ENCODE data around the gene NXPH4.

NXPH4 gene

GRCh38 chr12:57201219-57201618 is 15.4 kb upstream of the NXPH4 start:
- peaks cover 80 to 88% of the 10 kb centered on the region in 2 donors for H3K36me3 ChIP-seq (ENCODE audit: control insufficient read depth in 2 of 2, insufficient read depth in 2 of 2, low read length in 2 of 2)
- no peak overlapping the region for H3K4me3 ChIP-seq (ENCODE audit: low read length in 2 of 2)
- H3K27ac ChIP-seq (ENCODE audit: low read depth in 2 of 2, low read length in 2 of 2), result no peak overlapping the region
- no peaks in the 10 kb centered on the region for H3K4me1 ChIP-seq (ENCODE audit: control insufficient read depth in 2 of 2, insufficient read depth in 2 of 2, low read length in 2 of 2)
- H3K9me3 ChIP-seq (ENCODE audit: control insufficient read depth in 2 of 2, low read length in 2 of 2), result no peaks in the 10 kb centered on the region
- no peaks in the 10 kb centered on the region for H3K27me3 ChIP-seq (ENCODE audit: control insufficient read depth in 2 of 2, insufficient read depth in 2 of 2, low read length in 2 of 2)
- H3K9ac ChIP-seq (ENCODE audit: low read depth in 1 of 2, low read length in 2 of 2), result no peak overlapping the region

DNA sequence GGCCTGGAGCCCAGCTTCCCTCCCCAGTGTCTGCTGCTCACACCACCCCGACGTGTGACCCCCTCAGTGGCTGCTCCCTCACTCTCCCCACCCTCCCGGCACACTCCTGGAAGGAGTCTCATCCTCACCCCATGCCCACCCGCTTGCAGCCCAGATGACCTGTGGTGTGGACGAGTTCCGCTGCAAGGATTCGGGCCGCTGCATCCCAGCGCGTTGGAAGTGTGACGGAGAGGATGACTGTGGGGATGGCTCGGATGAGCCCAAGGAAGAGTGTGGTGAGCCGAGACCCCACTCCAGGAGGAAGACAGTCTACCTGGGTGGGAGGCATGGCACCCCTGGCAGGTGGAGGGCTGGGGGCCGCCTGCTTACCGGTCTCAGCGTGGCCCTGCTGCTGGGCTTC is 15.0 kb upstream of the NXPH4 start:
- Histone ChIP-seq H3K27ac (ENCODE audit: low read depth in 2 of 2, low read length in 2 of 2) (no peak overlapping the region), H3K9ac (ENCODE audit: low read depth in 1 of 2, low read length in 2 of 2) (no peak overlapping the region), H3K36me3 (ENCODE audit: control insufficient read depth in 2 of 2, insufficient read depth in 2 of 2, low read length in 2 of 2) (peaks cover 82 to 88% of the 10 kb centered on the region in 2 donors), H3K4me1 (ENCODE audit: control insufficient read depth in 2 of 2, insufficient read depth in 2 of 2, low read length in 2 of 2) (no peaks in the 10 kb centered on the region), H3K4me3 (ENCODE audit: low read length in 2 of 2) (no peak overlapping the region), H3K9me3 (ENCODE audit: control insufficient read depth in 2 of 2, low read length in 2 of 2) (no peaks in the 10 kb centered on the region), H3K27me3 (ENCODE audit: control insufficient read depth in 2 of 2, insufficient read depth in 2 of 2, low read length in 2 of 2) (no peaks in the 10 kb centered on the region)

- peaks cover 77 to 83% of the 10 kb centered on the region in 2 donors for H3K36me3 ChIP-seq (ENCODE audit: control insufficient read depth in 2 of 2, insufficient read depth in 2 of 2, low read length in 2 of 2)
- no peak overlapping the region for H3K9ac ChIP-seq (ENCODE audit: low read depth in 1 of 2, low read length in 2 of 2)
- H3K27ac ChIP-seq (ENCODE audit: low read depth in 2 of 2, low read length in 2 of 2), result no peak overlapping the region
- no peaks in the 10 kb centered on the region for H3K4me1 ChIP-seq (ENCODE audit: control insufficient read depth in 2 of 2, insufficient read depth in 2 of 2, low read length in 2 of 2)
- no peaks in the 10 kb centered on the region for H3K9me3 ChIP-seq (ENCODE audit: control insufficient read depth in 2 of 2, low read length in 2 of 2)
- H3K27me3 ChIP-seq (ENCODE audit: control insufficient read depth in 2 of 2, insufficient read depth in 2 of 2, low read length in 2 of 2), result no peaks in the 10 kb centered on the region
- H3K4me3 ChIP-seq (ENCODE audit: low read length in 2 of 2), result no peak overlapping the region
Observed at GRCh38 chr12:57202321-57202720, 14.3 kb upstream of the NXPH4 start.

DNA sequence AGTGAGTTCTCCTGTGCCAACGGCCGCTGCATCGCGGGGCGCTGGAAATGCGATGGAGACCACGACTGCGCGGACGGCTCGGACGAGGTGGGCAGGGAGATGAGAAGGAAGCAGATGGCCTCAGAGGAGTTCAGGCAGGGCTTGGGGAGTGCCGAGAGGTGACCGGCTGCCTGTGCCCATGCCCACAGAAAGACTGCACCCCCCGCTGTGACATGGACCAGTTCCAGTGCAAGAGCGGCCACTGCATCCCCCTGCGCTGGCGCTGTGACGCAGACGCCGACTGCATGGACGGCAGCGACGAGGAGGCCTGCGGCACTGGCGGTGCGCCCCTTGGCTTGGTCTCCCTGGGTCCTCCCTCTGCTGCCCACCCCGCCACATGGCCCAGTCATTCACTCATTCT is 13.4 kb upstream of the NXPH4 start:
- Histone ChIP-seq H3K36me3 (ENCODE audit: control insufficient read depth in 2 of 2, insufficient read depth in 2 of 2, low read length in 2 of 2) (peaks cover 72 to 81% of the 10 kb centered on the region in 2 donors), H3K27me3 (ENCODE audit: control insufficient read depth in 2 of 2, insufficient read depth in 2 of 2, low read length in 2 of 2) (no peaks in the 10 kb centered on the region), H3K4me1 (ENCODE audit: control insufficient read depth in 2 of 2, insufficient read depth in 2 of 2, low read length in 2 of 2) (no peaks in the 10 kb centered on the region), H3K9me3 (ENCODE audit: control insufficient read depth in 2 of 2, low read length in 2 of 2) (no peaks in the 10 kb centered on the region), H3K9ac (ENCODE audit: low read depth in 1 of 2, low read length in 2 of 2) (no peak overlapping the region), H3K4me3 (ENCODE audit: low read length in 2 of 2) (no peak overlapping the region), H3K27ac (ENCODE audit: low read depth in 2 of 2, low read length in 2 of 2) (no peak overlapping the region)

- H3K27me3 ChIP-seq (ENCODE audit: control insufficient read depth in 2 of 2, insufficient read depth in 2 of 2, low read length in 2 of 2), result no peaks in the 10 kb centered on the region
- H3K9ac ChIP-seq (ENCODE audit: low read depth in 1 of 2, low read length in 2 of 2), result no peak overlapping the region
- H3K36me3 ChIP-seq (ENCODE audit: control insufficient read depth in 2 of 2, insufficient read depth in 2 of 2, low read length in 2 of 2), result peaks cover 69 to 80% of the 10 kb centered on the region in 2 donors
- H3K4me1 ChIP-seq (ENCODE audit: control insufficient read depth in 2 of 2, insufficient read depth in 2 of 2, low read length in 2 of 2), result no peaks in the 10 kb centered on the region
- H3K9me3 ChIP-seq (ENCODE audit: control insufficient read depth in 2 of 2, low read length in 2 of 2), result no peaks in the 10 kb centered on the region
- no peak overlapping the region for H3K27ac ChIP-seq (ENCODE audit: low read depth in 2 of 2, low read length in 2 of 2)
- H3K4me3 ChIP-seq (ENCODE audit: low read length in 2 of 2), result no peak overlapping the region
Observed at GRCh38 chr12:57203791-57204190, 12.8 kb upstream of the NXPH4 start.

- Histone ChIP-seq H3K36me3 (ENCODE audit: control insufficient read depth in 2 of 2, insufficient read depth in 2 of 2, low read length in 2 of 2) (peaks cover 69 to 79% of the 10 kb centered on the region in 2 donors), H3K9me3 (ENCODE audit: control insufficient read depth in 2 of 2, low read length in 2 of 2) (no peaks in the 10 kb centered on the region), H3K4me1 (ENCODE audit: control insufficient read depth in 2 of 2, insufficient read depth in 2 of 2, low read length in 2 of 2) (no peaks in the 10 kb centered on the region), H3K9ac (ENCODE audit: low read depth in 1 of 2, low read length in 2 of 2) (no peak overlapping the region), H3K27me3 (ENCODE audit: control insufficient read depth in 2 of 2, insufficient read depth in 2 of 2, low read length in 2 of 2) (no peaks in the 10 kb centered on the region), H3K4me3 (ENCODE audit: low read length in 2 of 2) (no peak overlapping the region), H3K27ac (ENCODE audit: low read depth in 2 of 2, low read length in 2 of 2) (no peak overlapping the region)
Observed at GRCh38 chr12:57204454-57204853, 12.1 kb upstream of the NXPH4 start.

DNA sequence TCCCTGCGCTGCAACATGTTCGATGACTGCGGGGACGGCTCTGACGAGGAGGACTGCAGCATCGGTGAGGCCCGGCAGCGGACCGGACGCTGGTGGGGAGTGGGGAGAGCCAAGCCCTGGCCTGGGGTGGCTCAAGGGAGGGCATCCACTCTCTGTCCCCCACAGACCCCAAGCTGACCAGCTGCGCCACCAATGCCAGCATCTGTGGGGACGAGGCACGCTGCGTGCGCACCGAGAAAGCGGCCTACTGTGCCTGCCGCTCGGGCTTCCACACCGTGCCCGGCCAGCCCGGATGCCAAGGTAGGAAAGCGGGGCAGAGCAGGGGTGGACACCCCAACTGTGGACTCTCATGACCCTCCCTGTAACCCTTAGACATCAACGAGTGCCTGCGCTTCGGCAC is 11.4 kb upstream of the NXPH4 start:
- Histone ChIP-seq H3K4me1 (ENCODE audit: control insufficient read depth in 2 of 2, insufficient read depth in 2 of 2, low read length in 2 of 2) (no peaks in the 10 kb centered on the region), H3K27me3 (ENCODE audit: control insufficient read depth in 2 of 2, insufficient read depth in 2 of 2, low read length in 2 of 2) (no peaks in the 10 kb centered on the region), H3K27ac (ENCODE audit: low read depth in 2 of 2, low read length in 2 of 2) (no peak overlapping the region), H3K9me3 (ENCODE audit: control insufficient read depth in 2 of 2, low read length in 2 of 2) (no peaks in the 10 kb centered on the region), H3K36me3 (ENCODE audit: control insufficient read depth in 2 of 2, insufficient read depth in 2 of 2, low read length in 2 of 2) (peaks cover 68 to 81% of the 10 kb centered on the region in 2 donors), H3K4me3 (ENCODE audit: low read length in 2 of 2) (no peak overlapping the region), H3K9ac (ENCODE audit: low read depth in 1 of 2, low read length in 2 of 2) (no peak overlapping the region)

GRCh38 chr12:57205931-57206330 is 10.7 kb upstream of the NXPH4 start:
- Histone ChIP-seq H3K4me1 (ENCODE audit: control insufficient read depth in 2 of 2, insufficient read depth in 2 of 2, low read length in 2 of 2) (no peaks in the 10 kb centered on the region), H3K4me3 (ENCODE audit: low read length in 2 of 2) (no peak overlapping the region), H3K27me3 (ENCODE audit: control insufficient read depth in 2 of 2, insufficient read depth in 2 of 2, low read length in 2 of 2) (no peaks in the 10 kb centered on the region), H3K27ac (ENCODE audit: low read depth in 2 of 2, low read length in 2 of 2) (no peak overlapping the region), H3K9me3 (ENCODE audit: control insufficient read depth in 2 of 2, low read length in 2 of 2) (no peaks in the 10 kb centered on the region), H3K36me3 (ENCODE audit: control insufficient read depth in 2 of 2, insufficient read depth in 2 of 2, low read length in 2 of 2) (peaks cover 66 to 83% of the 10 kb centered on the region in 2 donors), H3K9ac (ENCODE audit: low read depth in 1 of 2, low read length in 2 of 2) (no peak overlapping the region)

GRCh38 chr12:57207731-57208630 is 8.6 kb upstream of the NXPH4 start:
- no peaks in the 10 kb centered on the region for H3K27me3 ChIP-seq (ENCODE audit: control insufficient read depth in 2 of 2, insufficient read depth in 2 of 2, low read length in 2 of 2)
- no peak overlapping the region for H3K9ac ChIP-seq (ENCODE audit: low read depth in 1 of 2, low read length in 2 of 2)
- no peaks in the 10 kb centered on the region for H3K4me1 ChIP-seq (ENCODE audit: control insufficient read depth in 2 of 2, insufficient read depth in 2 of 2, low read length in 2 of 2)
- H3K4me3 ChIP-seq (ENCODE audit: low read length in 2 of 2), result no peak overlapping the region
- H3K36me3 ChIP-seq (ENCODE audit: control insufficient read depth in 2 of 2, insufficient read depth in 2 of 2, low read length in 2 of 2), result peaks cover 57 to 76% of the 10 kb centered on the region in 2 donors
- H3K27ac ChIP-seq (ENCODE audit: low read depth in 2 of 2, low read length in 2 of 2), result no peak overlapping the region
- H3K9me3 ChIP-seq (ENCODE audit: control insufficient read depth in 2 of 2, low read length in 2 of 2), result no peaks in the 10 kb centered on the region

DNA sequence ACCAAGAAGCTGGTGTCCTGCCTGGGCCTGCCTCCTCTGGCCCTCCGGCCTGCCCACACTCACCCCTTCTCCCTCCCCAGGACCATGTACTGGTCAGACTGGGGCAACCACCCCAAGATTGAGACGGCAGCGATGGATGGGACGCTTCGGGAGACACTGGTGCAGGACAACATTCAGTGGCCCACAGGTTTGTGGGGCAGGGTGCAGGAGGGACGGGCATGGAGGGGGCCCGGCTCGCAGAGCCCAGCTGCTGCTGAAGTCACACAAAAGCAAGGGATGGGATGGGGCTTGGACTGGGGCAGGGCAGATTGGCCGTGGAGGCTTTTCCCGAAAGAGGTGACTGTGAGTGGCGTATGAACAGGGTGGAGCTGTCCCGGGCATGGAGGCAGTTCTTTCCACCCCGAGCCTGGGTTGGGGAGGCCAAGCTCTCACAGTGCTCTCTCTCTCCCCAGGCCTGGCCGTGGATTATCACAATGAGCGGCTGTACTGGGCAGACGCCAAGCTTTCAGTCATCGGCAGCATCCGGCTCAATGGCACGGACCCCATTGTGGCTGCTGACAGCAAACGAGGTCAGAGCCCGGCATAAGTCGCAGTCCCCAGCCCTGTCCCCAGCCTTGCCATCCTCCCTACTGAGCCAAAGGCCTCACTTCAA is 7.8 kb upstream of the NXPH4 start:
- peaks cover 0 to 4% of the 10 kb centered on the region in 2 donors for H3K4me1 ChIP-seq (ENCODE audit: control insufficient read depth in 2 of 2, insufficient read depth in 2 of 2, low read length in 2 of 2)
- no peaks in the 10 kb centered on the region for H3K27me3 ChIP-seq (ENCODE audit: control insufficient read depth in 2 of 2, insufficient read depth in 2 of 2, low read length in 2 of 2)
- H3K9me3 ChIP-seq (ENCODE audit: control insufficient read depth in 2 of 2, low read length in 2 of 2), result no peaks in the 10 kb centered on the region
- H3K4me3 ChIP-seq (ENCODE audit: low read length in 2 of 2), result no peak overlapping the region
- H3K27ac ChIP-seq (ENCODE audit: low read depth in 2 of 2, low read length in 2 of 2), result no peak overlapping the region
- H3K9ac ChIP-seq (ENCODE audit: low read depth in 1 of 2, low read length in 2 of 2), result no peak overlapping the region
- peaks cover 49 to 70% of the 10 kb centered on the region in 2 donors for H3K36me3 ChIP-seq (ENCODE audit: control insufficient read depth in 2 of 2, insufficient read depth in 2 of 2, low read length in 2 of 2)
